HG03469 (cell line): ENCODE data around the gene CUL7.
"Not testable (repeated sequence)": the region's sequence is repeated elsewhere in the genome, so short reads cannot be mapped to it uniquely, and the experiment has no call there.

Experiments
- ATAC-seq: cut with Tn5 transposase; IDR thresholded peaks from one replicate; pipeline ENCODE4 v1.9.1; 2021; ENCODE audit warnings: mild to moderate bottlenecking, moderate library complexity, moderate number of reproducible peaks; ENCODE audit not compliant: unreplicated experiment

The CUL7 gene

GRCh38 chr6:43053545-43054205 is at the start of gene CUL7:
CUL7 (minus strand) TSS chr6:43053851; CDS start chr6:43052788, 1,063 bp downstream.
- peak; percentile 66 for ATAC-seq

GRCh38 chr6:43101497-43101896 is 47.8 kb upstream of the CUL7 start:
- no peak for ATAC-seq

DNA sequence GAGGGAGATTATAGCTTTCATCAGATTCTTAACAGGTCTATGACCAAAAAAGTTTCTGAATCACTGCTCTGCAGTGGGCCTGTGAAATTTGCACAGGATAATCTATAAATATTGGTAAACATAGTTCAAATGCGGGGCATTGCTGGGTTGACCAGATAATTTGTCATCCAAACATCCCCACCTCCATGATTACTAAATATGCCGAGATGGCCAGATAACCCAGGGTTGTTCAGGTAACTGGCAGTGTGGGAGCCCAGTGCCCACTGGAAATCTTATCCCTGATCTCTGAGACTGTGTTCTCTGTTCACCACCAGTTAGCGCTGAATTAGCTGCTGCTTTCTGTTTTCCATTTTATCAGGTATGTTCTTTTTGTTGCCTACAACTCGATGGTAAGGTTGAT is 43.9 kb upstream of the CUL7 start:
- no peak for ATAC-seq

GRCh38 chr6:43097098-43097489 is 43.4 kb upstream of the CUL7 start:
- no peak for ATAC-seq

GRCh38 chr6:43096451-43097097 is 42.9 kb upstream of the CUL7 start:
- ATAC-seq: no peak

DNA sequence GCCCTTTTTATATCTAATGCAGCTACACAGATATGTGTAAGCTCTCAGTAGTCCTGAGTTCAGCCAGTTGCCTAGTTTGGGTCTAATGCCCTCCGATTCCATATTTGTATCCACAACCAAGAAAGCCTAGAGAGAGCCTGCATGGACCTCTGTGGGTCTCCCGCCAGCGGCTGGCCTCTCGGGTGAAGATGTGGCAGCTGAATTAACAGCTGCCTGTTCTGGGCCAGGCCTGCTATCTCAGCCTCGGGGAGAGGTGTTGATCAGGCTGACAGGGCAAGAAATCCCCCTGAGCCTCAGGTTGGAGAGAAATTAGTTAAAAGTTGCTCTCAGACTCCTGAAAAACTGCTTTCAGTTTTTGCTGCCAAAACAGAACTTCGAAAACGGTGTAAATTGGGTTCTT is 42.3 kb upstream of the CUL7 start:
- no peak for ATAC-seq

DNA sequence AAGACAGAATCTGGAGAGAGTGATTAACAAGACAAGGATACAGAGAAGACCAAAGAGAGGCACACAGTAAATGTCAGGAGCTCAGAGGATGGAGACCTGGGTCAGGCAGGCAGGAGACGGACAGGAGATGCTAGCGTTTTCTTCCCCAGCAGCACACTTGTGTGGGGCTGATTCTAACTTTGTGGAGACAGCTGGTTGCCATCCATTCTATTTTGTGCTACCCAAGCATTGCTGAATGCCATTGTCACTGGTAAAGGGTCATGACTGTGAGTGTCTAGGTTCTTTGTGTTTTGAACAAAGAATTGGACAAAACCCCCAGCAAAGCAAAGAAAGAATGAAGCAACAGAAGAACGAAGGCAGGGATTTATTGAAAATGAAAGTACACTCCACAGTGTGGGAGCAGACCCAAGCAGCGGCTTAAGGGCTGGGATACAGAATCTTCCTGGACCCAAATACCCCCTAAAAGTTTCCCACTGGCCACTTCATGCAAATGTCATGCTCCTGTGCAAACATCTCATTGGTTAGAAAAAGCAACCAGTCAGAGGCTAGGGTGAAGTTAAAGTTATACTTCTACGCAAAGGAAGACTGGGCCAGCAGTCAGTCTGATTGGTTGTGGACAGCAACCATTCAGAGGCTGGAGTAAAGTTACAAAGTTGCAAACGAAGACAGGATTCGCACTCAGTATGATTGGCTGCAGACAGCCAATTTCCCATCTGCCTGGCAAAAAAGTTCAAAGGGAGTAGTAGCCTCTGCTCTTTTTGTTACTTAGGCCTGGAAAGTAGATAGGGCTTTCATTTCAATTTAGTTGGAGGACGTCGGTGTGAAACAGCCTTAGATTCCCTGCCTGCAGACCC is 40.0 kb upstream of the CUL7 start:
- ATAC-seq: no peak

GRCh38 chr6:43092635-43093034 is 39.0 kb upstream of the CUL7 start:
- no peak for ATAC-seq

DNA sequence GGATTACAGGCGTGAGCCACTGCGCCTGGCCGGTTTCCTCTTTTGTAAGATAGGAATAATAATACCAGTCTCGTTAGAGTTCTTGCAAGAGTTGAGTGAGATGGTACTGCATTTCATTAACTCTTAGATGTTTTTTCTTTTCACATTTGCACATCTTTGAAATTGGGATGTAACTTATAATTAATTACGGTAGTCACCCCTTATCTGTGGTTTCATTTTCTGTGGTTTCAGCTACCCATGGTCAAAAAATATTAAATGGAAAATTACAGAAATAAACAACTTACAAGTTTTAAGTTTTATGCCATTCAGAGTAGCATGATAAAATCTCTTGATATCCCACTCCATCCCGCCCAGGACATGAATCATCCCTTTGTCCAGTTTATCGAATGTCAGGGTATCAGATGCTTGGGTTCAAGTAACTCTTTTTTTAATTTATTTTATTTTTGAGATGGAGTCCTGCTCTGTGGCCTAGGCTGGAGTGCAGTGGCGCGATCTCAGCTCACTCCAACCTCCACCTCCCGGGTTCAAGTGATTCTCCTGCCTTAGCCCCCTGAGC is 37.9 kb upstream of the CUL7 start:
- ATAC-seq: no peak

DNA sequence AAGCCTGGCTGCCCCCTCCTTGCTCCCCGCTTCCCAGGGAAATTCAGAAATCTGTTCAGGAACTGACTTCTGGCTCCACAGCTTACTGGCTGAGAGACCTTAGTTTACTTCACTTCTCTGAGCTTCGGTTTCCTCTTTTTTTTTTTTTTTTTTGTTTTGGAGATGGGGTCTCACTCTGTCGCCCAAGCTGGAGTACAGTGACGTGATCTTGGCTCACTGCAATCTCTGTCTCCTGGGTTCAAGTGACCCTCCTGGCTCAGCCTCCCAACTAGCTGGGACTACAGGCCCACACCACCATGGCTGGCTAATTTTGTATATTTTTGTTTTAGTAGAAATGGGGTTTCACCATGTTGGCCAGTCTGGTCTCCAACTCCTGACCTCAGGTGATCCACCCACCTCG is 37.4 kb upstream of the CUL7 start:
- no peak for ATAC-seq

DNA sequence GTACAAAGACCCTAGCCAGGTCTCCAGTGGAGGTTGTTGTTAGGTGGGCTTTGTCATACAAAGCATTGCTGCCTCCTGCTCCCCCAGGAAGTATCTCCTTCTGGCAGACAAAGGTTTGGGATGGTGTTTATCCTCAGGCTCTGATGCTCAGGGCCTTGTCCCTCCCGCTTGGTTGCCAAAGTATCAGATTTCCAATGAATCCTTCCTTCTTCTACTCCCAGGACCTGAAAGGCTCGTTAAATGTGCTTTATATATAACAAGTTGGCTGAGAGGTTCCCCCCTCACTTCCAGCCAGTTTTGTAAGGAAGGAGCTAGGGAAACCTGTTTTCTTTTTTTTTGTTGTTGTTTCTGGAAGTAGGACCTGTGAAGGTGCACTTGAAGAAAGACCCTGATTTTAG is 36.9 kb upstream of the CUL7 start:
- ATAC-seq: no peak

DNA sequence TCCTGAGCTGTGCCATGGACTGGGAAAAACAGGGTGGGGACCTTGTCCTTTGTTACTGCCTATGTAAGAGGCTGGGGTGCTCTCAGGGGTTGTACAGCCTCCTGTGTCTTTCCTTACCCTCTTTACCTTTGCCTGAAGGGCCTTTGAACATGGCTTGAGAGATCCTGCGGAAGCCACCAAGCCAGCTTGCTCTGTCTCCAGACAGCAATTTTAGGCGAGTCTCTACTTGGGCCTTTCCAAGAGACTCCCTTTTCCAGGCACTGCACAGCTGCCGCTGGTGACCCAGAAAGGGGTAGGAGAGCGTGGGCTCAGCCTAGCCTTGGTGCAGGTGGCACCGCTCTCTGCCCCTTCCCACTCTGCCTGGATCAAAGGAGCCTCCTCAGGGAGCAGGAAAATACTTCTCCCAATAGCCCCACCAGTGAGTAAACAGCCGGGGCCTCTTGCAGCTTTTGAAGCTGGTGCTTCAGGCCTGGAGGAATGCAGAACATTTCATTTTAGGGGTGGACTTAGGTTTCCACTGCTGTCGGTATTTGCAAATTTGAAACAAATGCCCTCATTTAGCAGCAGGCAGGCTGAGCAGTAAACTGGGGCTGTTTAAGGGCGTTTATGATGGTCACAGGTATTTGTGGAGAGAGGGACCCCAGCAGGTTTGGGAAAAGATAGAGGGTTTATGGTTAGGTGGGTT is 36.4 kb upstream of the CUL7 start:
- no peak for ATAC-seq

DNA sequence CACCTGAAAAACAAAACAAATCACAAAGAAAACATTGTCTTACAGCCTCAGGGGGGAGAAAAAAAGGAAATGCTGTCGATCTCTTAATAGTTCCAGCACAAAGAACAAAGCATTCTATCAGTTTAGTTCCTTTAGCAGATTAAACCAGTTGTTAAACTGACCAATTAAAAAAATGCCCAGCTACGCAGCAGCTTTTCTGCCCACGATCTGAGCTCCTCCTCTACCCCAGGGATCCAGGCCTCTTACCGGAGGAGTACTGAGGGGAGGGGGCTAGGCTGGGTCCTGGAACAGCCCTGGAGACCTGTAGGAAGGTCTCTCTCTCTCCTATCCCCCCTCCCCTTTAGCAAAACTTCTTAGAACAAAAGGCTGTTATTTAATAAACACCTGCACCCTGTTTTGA is 35.8 kb upstream of the CUL7 start:
- ATAC-seq: no peak

GRCh38 chr6:43088654-43089056 is 35.0 kb upstream of the CUL7 start:
- ATAC-seq: no peak

GRCh38 chr6:43086022-43086658 is 32.5 kb upstream of the CUL7 start:
- no peak for ATAC-seq

DNA sequence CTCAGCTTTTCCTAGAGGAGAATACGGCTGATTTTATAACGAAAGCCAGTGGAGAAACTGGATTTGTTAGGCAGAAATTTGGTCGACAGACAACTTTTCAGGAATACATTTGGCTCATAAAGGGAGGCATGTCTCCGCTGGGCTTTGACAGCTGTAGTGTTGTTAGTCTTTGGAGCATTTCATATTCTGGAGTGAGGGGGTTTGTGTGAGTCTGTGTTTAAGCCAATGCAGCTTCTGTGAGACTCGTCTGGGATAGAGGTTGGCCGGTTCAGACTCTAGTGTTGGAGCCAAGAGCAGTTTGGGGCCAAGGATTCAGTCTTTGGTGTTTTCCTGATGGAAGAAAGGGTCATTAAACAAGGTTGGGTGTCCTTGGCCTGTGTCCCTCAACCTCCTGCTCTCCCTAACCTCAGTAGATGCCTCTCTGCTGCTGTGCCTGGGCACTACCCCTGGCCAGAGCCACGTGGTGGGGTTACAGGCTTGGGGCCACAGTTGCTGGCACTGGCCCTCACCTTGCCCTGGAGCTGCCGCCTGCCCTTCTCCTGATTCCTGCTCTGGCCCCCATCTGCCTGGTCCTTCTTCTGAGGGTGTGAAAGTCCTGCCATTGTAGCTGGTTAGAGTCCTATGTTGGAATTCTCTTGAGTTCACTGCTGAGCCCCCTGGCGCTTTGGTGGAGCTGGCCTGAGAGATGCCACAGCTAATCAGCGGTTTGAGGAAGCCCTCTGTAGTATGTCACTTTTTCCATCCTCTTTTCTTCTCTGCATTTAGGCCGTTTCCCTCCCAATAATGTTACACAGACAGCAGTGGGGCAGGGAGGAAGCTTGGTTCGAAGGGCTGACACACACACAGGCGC is 29.4 kb upstream of the CUL7 start:
- no peak for ATAC-seq

DNA sequence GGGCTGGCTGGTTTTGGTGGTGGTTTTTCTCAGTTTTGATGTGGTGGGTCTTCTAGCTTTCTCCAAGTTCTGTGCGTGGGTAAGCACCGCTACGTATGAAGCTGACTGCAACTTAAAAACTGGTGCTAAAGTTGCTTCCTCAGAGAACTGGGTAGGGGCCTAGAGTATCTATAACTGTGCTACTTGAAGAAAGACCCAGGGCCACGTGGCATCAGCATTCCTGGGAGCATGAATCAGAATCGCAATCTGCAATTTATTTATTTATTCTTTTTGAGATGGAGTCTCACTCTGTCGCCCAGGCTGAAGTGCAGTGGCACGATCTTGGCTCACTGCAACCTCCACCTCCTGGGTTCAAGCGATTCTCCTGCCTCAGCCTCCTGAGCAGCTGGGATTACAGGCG is 28.3 kb upstream of the CUL7 start:
- ATAC-seq: not testable (repeated sequence)

DNA sequence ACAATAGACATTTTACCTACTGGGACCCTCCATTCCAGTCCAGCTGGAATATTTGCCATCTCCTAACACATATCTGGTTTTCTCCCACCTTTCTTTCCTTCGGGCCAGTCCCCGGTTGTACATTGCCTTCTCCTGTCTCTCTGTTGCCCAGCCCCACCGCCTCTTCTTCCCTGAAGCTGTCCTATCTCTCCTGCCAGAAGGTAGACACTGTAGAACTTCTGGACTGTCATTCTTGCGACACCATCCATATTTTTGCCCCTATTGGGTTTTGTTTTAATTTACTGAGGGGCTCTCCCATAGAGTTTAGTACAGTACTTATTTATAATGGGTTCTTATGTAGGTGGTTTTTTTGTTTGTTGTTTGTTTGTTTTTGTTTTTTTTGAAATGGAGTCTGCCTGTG is 27.4 kb upstream of the CUL7 start:
- ATAC-seq: no peak

DNA sequence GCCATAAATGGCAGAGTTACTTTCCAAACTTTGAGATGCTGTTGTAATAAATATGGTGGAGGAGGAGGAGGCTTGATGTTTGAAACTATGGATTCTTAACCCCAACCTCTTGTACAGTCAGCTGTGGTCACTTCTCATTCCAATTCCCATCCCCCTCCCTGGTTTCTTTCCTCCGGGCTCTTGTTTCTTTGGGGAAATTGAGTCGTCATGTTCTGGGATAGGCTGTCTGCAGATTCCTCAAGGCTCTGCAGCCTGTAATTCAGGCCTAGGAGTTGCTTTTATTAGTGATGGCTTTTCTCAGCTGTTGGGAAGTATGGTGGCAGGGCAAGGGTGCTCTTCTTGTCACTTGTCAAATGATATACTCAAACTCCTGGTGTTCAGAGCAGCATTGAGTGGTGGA is 25.0 kb upstream of the CUL7 start:
- no peak for ATAC-seq
